Putamen (tissue), 1 donor: ENCODE measurements around the gene PRDM13.
"Not testable (repeated sequence)": the region's sequence is repeated elsewhere in the genome, so short reads cannot be mapped to it uniquely, and the experiment has no call there.

Experiments used
- DNase-seq: peaks from one replicate; pipeline ENCODE4 v3.0.0-alpha.2; 2016; ENCODE audit warnings: low spot score

PRDM13 gene

GRCh38 chr6:99606656-99607415 is at the start of gene PRDM13:
TSS of gene PRDM13 (plus strand) at chr6:99606833. CDS start at chr6:99607035, 202 bp downstream.
- DNase-seq, result no peak

GRCh38 chr6:99559057-99559456 is 47.6 kb upstream of the PRDM13 start:
- DNase-seq, result no peak

GRCh38 chr6:99560668-99561067 is 46.0 kb upstream of the PRDM13 start:
- DNase-seq, result no peak

- peak; percentile 4 for DNase-seq
These were observed 43.4 kb upstream of the PRDM13 start for GRCh38 chr6:99563056-99563723.

- peak; percentile 86 for DNase-seq
These were observed 38.3 kb upstream of the PRDM13 start, which contains the start of gene CCNC for GRCh38 chr6:99568103-99568933. TSS of gene CCNC (minus strand) at chr6:99568660. CDS start at chr6:99568527, 133 bp downstream.

- DNase-seq, result no peak
These were observed 32.5 kb upstream of the PRDM13 start for GRCh38 chr6:99573980-99574617.

- no peak for DNase-seq
These were observed 30.9 kb upstream of the PRDM13 start for GRCh38 chr6:99575544-99576227.

GRCh38 chr6:99579781-99580180 is 26.9 kb upstream of the PRDM13 start:
- no peak for DNase-seq

GRCh38 chr6:99587792-99588191 is 18.8 kb upstream of the PRDM13 start:
- no peak for DNase-seq

- peak; percentile 23 for DNase-seq
These were observed 17.9 kb upstream of the PRDM13 start for GRCh38 chr6:99588618-99589289.

- DNase-seq, result no peak
These were observed 17.4 kb upstream of the PRDM13 start for GRCh38 chr6:99589290-99589672.

- no peak for DNase-seq
These were observed 16.6 kb upstream of the PRDM13 start for GRCh38 chr6:99589907-99590493.

GRCh38 chr6:99590728-99591672 is 15.6 kb upstream of the PRDM13 start:
- DNase-seq, result no peak

- no peak for DNase-seq
These were observed 14.8 kb upstream of the PRDM13 start for GRCh38 chr6:99591673-99592364.

GRCh38 chr6:99592900-99593299 is 13.7 kb upstream of the PRDM13 start:
- no peak for DNase-seq

- not testable (repeated sequence) for DNase-seq
These were observed 11.9 kb upstream of the PRDM13 start for GRCh38 chr6:99594696-99595095.

- no peak for DNase-seq
These were observed 3.9 kb upstream of the PRDM13 start for GRCh38 chr6:99602520-99603420.
